HepG2 (cell line): ENCODE data around the gene SLC35B1. TPM values are rescaled to one million over a fixed set of nuclear protein-coding genes. Genes with fewer than 3 reads are reported as not detected.

ENCODE experiments used
- FOXP1 ChIP-seq, 2 experiments: fragments of 450-650 bp in 1 of 2; IDR thresholded peaks; 2 replicates each; pipeline ENCODE4 v1.6.1; 2017 to 2018; ENCODE audit warnings: antibody characterized with exemption in 1 of 2
- IKZF1 ChIP-seq: fragments of 450-650 bp; IDR thresholded peaks from 2 replicates; pipeline ENCODE4 v1.7.1; 2016
- MAZ ChIP-seq, 2 experiments: sonication (generic) in 1 of 2; formaldehyde crosslinking in 1 of 2; IDR thresholded peaks; 2 replicates each; pipeline versions ENCODE4 v1.5.0 to v1.6.1; 2012 to 2020; ENCODE audit warnings: low read depth in 2 of 2, mild to moderate bottlenecking in 2 of 2, borderline replicate concordance in 1 of 2, improper control_type of control experiment in 1 of 2, low read length in 1 of 2, missing genetic modification reagents in 1 of 2, moderate library complexity in 1 of 2
- polyA plus RNA-seq, 8 experiments: library from polyadenylated mRNA; depleted of rRNA in 3 of 8; stranded (reverse) in 7 of 8; unstranded in 1 of 8; fragments of >200 nt; fragmentation: Illumina TruSeq in 4 of 8; extraction: Trizol in 4 of 8; gene quantifications; 2 replicates each; pipeline versions ENCODE4 v1.2.1 to v1.2.3, GENCODE V29; 2011 to 2016; ENCODE audit warnings: low read depth in 4 of 8, missing spikeins in 1 of 8, mixed read lengths in 1 of 8; ENCODE audit not compliant: insufficient read depth in 1 of 8
- total RNA-seq, 5 experiments: library from RNA; depleted of rRNA; stranded (reverse); fragments of >200 nt; fragmentation: Illumina TruSeq; extraction: Trizol; gene quantifications; 2 replicates each; pipeline ENCODE4 v1.2.3, GENCODE V29; 2016; ENCODE audit warnings: low read depth in 1 of 5
- TF ChIP-seq, protein P1 (sequence below): sonication (generic); formaldehyde crosslinking; IDR thresholded peaks from 2 replicates; pipeline ENCODE4 v1.4.0; 2020; ENCODE audit warnings: low read depth, missing genetic modification reagents
- TF ChIP-seq, protein P2 (sequence below): IDR thresholded peaks from 2 replicates; pipeline ENCODE4 v1.6.1; 2016; ENCODE audit warnings: low read depth, borderline replicate concordance
- TF ChIP-seq, protein P3 (sequence below): sonication (generic); formaldehyde crosslinking; IDR thresholded peaks from 2 replicates; pipeline ENCODE4 v1.4.0; 2020; ENCODE audit warnings: low read depth, mild to moderate bottlenecking, missing genetic modification reagents
- TF ChIP-seq, protein P4 (sequence below): sonication (generic); formaldehyde crosslinking; IDR thresholded peaks from 2 replicates; pipeline ENCODE4 v1.5.0; 2020; ENCODE audit warnings: mild to moderate bottlenecking, missing genetic modification reagents, moderate library complexity
- TF ChIP-seq, protein P5 (sequence below): sonication (generic); formaldehyde crosslinking; IDR thresholded peaks from 2 replicates; pipeline ENCODE4 v1.4.0; 2020; ENCODE audit warnings: missing genetic modification reagents
- TF ChIP-seq, protein P6 (sequence below): sonication (generic); formaldehyde crosslinking; IDR thresholded peaks from 2 replicates; pipeline ENCODE4 v1.4.0; 2020; ENCODE audit warnings: missing genetic modification reagents, mild to moderate bottlenecking, borderline replicate concordance
- TF ChIP-seq, protein P7 (sequence below): sonication (generic); formaldehyde crosslinking; IDR thresholded peaks from 2 replicates; pipeline ENCODE4 v1.8.1; 2023; ENCODE audit warnings: mild to moderate bottlenecking, missing genetic modification reagents
- TF ChIP-seq, protein P8 (sequence below): sonication (generic); formaldehyde crosslinking; IDR thresholded peaks from 2 replicates; pipeline ENCODE4 v1.9.0; 2021; ENCODE audit warnings: missing genetic modification reagents, mild to moderate bottlenecking, borderline replicate concordance

The SLC35B1 gene
- total and polyA plus RNA-seq, 2 of the 13 experiments (the other 11 are each of a cell fraction or from before 2014, with no cell fraction given), result 99.6 to 113 TPM

DNA sequence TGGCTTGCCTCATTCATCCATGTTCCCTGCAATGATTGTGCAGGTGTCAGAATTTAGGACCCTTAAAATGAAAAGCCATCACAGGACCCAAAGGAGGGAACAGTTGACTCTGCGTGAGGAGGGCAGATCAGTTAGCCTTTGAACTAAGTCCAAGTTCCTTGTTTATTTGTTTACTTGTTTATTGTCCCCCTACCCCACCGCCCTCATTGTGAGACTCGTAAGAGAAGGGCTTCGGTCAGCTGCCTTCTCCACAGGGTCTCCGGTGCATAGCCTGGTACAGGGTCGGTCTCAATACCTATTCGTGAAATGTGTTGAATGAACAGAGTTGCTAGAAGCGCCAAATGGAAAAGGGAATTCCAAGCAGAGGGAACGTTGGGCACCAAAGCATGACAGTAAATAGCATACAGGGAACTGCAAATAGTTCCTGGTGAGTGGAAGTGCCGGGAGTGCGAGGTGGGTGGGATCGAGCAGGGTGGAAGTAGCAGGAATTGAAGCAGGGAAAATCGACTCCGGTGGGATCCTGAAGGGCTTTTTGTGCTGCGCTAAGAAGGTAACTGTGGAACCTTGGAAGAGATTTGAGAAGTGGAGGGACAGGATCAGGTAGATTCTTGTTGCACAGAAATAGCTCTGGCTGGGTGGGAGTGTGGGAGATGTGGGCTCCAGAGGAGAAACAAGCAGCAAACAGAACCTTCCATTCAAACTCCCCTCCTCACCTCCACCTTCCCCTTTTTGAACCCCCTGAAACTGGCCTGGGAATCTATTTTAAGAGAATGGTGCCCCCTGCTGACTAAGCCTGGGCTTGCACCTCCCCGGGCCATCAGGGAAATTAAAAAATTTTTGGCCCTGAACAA is 12.7 kb downstream of the SLC35B1 start (continued):
- TF ChIP-seq, protein P1, sequence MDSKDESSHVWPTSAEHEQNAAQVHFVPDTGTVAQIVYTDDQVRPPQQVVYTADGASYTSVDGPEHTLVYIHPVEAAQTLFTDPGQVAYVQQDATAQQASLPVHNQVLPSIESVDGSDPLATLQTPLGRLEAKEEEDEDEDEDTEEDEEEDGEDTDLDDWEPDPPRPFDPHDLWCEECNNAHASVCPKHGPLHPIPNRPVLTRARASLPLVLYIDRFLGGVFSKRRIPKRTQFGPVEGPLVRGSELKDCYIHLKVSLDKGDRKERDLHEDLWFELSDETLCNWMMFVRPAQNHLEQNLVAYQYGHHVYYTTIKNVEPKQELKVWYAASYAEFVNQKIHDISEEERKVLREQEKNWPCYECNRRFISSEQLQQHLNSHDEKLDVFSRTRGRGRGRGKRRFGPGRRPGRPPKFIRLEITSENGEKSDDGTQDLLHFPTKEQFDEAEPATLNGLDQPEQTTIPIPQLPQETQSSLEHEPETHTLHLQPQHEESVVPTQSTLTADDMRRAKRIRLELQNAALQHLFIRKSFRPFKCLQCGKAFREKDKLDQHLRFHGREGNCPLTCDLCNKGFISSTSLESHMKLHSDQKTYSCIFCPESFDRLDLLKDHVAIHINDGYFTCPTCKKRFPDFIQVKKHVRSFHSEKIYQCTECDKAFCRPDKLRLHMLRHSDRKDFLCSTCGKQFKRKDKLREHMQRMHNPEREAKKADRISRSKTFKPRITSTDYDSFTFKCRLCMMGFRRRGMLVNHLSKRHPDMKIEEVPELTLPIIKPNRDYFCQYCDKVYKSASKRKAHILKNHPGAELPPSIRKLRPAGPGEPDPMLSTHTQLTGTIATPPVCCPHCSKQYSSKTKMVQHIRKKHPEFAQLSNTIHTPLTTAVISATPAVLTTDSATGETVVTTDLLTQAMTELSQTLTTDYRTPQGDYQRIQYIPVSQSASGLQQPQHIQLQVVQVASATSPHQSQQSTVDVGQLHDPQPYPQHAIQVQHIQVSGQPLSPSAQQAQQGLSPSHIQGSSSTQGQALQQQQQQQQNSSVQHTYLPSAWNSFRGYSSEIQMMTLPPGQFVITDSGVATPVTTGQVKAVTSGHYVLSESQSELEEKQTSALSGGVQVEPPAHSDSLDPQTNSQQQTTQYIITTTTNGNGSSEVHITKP (CRISPR knock-in tag), result 0 out of 2 replicates have a peak, but pooled peaks have one; percentile 12
- TF ChIP-seq IKZF1, result no peak
- no peak for TF ChIP-seq FOXP1 (IDR thresholded peaks at IDR 0.05)
- TF ChIP-seq FOXP1 (CRISPR knock-in tag; IDR thresholded peaks at IDR 0.05), result peak; percentile 72
- TF ChIP-seq, protein P2, sequence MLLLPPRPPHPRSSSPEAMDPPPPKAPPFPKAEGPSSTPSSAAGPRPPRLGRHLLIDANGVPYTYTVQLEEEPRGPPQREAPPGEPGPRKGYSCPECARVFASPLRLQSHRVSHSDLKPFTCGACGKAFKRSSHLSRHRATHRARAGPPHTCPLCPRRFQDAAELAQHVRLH (CRISPR knock-in tag), result 0 out of 2 replicates have a peak, but pooled peaks have one; percentile 40
- TF ChIP-seq, protein P3, sequence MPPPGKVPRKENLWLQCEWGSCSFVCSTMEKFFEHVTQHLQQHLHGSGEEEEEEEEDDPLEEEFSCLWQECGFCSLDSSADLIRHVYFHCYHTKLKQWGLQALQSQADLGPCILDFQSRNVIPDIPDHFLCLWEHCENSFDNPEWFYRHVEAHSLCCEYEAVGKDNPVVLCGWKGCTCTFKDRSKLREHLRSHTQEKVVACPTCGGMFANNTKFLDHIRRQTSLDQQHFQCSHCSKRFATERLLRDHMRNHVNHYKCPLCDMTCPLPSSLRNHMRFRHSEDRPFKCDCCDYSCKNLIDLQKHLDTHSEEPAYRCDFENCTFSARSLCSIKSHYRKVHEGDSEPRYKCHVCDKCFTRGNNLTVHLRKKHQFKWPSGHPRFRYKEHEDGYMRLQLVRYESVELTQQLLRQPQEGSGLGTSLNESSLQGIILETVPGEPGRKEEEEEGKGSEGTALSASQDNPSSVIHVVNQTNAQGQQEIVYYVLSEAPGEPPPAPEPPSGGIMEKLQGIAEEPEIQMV (CRISPR knock-in tag), result no peak
- TF ChIP-seq, protein P4, sequence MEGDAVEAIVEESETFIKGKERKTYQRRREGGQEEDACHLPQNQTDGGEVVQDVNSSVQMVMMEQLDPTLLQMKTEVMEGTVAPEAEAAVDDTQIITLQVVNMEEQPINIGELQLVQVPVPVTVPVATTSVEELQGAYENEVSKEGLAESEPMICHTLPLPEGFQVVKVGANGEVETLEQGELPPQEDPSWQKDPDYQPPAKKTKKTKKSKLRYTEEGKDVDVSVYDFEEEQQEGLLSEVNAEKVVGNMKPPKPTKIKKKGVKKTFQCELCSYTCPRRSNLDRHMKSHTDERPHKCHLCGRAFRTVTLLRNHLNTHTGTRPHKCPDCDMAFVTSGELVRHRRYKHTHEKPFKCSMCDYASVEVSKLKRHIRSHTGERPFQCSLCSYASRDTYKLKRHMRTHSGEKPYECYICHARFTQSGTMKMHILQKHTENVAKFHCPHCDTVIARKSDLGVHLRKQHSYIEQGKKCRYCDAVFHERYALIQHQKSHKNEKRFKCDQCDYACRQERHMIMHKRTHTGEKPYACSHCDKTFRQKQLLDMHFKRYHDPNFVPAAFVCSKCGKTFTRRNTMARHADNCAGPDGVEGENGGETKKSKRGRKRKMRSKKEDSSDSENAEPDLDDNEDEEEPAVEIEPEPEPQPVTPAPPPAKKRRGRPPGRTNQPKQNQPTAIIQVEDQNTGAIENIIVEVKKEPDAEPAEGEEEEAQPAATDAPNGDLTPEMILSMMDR, result peak; percentile 86
- TF ChIP-seq, protein P5, sequence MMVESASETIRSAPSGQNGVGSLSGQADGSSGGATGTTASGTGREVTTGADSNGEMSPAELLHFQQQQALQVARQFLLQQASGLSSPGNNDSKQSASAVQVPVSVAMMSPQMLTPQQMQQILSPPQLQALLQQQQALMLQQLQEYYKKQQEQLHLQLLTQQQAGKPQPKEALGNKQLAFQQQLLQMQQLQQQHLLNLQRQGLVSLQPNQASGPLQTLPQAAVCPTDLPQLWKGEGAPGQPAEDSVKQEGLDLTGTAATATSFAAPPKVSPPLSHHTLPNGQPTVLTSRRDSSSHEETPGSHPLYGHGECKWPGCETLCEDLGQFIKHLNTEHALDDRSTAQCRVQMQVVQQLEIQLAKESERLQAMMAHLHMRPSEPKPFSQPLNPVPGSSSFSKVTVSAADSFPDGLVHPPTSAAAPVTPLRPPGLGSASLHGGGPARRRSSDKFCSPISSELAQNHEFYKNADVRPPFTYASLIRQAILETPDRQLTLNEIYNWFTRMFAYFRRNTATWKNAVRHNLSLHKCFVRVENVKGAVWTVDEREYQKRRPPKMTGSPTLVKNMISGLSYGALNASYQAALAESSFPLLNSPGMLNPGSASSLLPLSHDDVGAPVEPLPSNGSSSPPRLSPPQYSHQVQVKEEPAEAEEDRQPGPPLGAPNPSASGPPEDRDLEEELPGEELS (CRISPR knock-in tag), result peak; percentile 52
- TF ChIP-seq, protein P6, sequence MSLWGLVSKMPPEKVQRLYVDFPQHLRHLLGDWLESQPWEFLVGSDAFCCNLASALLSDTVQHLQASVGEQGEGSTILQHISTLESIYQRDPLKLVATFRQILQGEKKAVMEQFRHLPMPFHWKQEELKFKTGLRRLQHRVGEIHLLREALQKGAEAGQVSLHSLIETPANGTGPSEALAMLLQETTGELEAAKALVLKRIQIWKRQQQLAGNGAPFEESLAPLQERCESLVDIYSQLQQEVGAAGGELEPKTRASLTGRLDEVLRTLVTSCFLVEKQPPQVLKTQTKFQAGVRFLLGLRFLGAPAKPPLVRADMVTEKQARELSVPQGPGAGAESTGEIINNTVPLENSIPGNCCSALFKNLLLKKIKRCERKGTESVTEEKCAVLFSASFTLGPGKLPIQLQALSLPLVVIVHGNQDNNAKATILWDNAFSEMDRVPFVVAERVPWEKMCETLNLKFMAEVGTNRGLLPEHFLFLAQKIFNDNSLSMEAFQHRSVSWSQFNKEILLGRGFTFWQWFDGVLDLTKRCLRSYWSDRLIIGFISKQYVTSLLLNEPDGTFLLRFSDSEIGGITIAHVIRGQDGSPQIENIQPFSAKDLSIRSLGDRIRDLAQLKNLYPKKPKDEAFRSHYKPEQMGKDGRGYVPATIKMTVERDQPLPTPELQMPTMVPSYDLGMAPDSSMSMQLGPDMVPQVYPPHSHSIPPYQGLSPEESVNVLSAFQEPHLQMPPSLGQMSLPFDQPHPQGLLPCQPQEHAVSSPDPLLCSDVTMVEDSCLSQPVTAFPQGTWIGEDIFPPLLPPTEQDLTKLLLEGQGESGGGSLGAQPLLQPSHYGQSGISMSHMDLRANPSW (CRISPR knock-in tag), result no peak
- TF ChIP-seq MAZ (IDR thresholded peaks at IDR 0.05; ENCODE audit: borderline replicate concordance, low read depth, low read length), result no peak
- TF ChIP-seq MAZ (CRISPR knock-in tag; IDR thresholded peaks at IDR 0.05; ENCODE audit: low read depth), result no peak; the same call in 1 of the 2 replicates
- TF ChIP-seq, protein P7, sequence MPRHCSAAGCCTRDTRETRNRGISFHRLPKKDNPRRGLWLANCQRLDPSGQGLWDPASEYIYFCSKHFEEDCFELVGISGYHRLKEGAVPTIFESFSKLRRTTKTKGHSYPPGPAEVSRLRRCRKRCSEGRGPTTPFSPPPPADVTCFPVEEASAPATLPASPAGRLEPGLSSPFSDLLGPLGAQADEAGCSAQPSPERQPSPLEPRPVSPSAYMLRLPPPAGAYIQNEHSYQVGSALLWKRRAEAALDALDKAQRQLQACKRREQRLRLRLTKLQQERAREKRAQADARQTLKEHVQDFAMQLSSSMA (CRISPR knock-in tag), result no peak
- TF ChIP-seq, protein P8, sequence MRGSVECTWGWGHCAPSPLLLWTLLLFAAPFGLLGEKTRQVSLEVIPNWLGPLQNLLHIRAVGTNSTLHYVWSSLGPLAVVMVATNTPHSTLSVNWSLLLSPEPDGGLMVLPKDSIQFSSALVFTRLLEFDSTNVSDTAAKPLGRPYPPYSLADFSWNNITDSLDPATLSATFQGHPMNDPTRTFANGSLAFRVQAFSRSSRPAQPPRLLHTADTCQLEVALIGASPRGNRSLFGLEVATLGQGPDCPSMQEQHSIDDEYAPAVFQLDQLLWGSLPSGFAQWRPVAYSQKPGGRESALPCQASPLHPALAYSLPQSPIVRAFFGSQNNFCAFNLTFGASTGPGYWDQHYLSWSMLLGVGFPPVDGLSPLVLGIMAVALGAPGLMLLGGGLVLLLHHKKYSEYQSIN (CRISPR knock-in tag), result no peak
